GM12878 (cell line): ENCODE results near the gene RBBP4. TPM values are rescaled to one million over a fixed set of nuclear protein-coding genes. Genes with fewer than 3 reads are reported as not detected.

ENCODE experiments used
- ATAC-seq: fragments of 200-7000 bp; cut with Tn5 transposase; 3 replicates; pipeline ENCODE4 v1.9.1; 2020; ENCODE audit warnings: mild to moderate bottlenecking, moderate library complexity
- BruUV-seq: library from RNA; stranded (reverse); fragments of 400-500 nt; replicated peaks from 2 replicates; lab custom pipeline; 2021; lab: Mats Ljungman, UMichigan
- CTCF ChIA-PET: fragments of 300-600 bp; sonication (Branson Sonifier 250); formaldehyde crosslinking; extraction: SDS; loops from one replicate; lab custom pipeline; 2021; ENCODE audit warnings: inconsistent platforms; lab: Yijun Ruan, JAX
- POLR2A ChIA-PET: fragments of 350-600 bp; formaldehyde crosslinking; extraction: SDS; loops from one replicate; lab custom pipeline; 2021; ENCODE audit warnings: inconsistent platforms; lab: Charles Lee
- RAD21 ChIA-PET: fragments of 300-600 bp; sonication (Branson Sonifier 250); formaldehyde crosslinking; loops from one replicate; lab custom pipeline; 2023; ENCODE audit warnings: antibody characterized with exemption; ENCODE audit not compliant: unreplicated experiment; lab: Charles Lee
- SMC1A ChIA-PET: fragments of 300-600 bp; sonication (Branson Sonifier 250); formaldehyde crosslinking; loops from one replicate; lab custom pipeline; 2023; ENCODE audit not compliant: unreplicated experiment, uncharacterized antibody; lab: Charles Lee
- DNase-seq: peaks from one replicate; pipeline ENCODE4 v3.0.0-alpha.2; 2011; ENCODE audit warnings: low read depth, low spot score
- FAIRE-seq: peaks from 3 replicates; lab custom pipeline; 2011; peaks lifted over from hg19 to GRCh38; lab: Jason Lieb, UNC
- H2AFZ ChIP-seq: 2 replicates; pipeline ENCODE4 v1.6.0; 2011; ENCODE audit warnings: low read depth, low read length, control low read depth; ENCODE audit not compliant: control insufficient read depth
- H3K27ac ChIP-seq: 2 replicates; pipeline ENCODE4 v1.5.1; 2011; ENCODE audit warnings: control low read depth; ENCODE audit not compliant: control insufficient read depth, insufficient read depth
- H3K27me3 ChIP-seq, 2 experiments: replicated peaks in 1 of 2; 2 replicates each; pipeline versions ENCODE4 v1.6.0 to v1.6.1; 2011; ENCODE audit warnings: low read length in 1 of 2; ENCODE audit not compliant: control insufficient read depth in 2 of 2, insufficient read depth in 2 of 2
- H3K36me3 ChIP-seq, 2 experiments: 2 replicates each; pipeline ENCODE4 v1.5.1; 2011; ENCODE audit warnings: low read length in 1 of 2; ENCODE audit not compliant: control insufficient read depth in 2 of 2, insufficient read depth in 2 of 2
- H3K4me1 ChIP-seq: 2 replicates; pipeline ENCODE4 v1.6.1; 2011; ENCODE audit warnings: mild to moderate bottlenecking, low read length, moderate library complexity, mixed read lengths; ENCODE audit not compliant: control insufficient read depth, insufficient read depth
- H3K4me2 ChIP-seq: 2 replicates; pipeline ENCODE4 v1.6.0; 2011; ENCODE audit warnings: control low read depth; ENCODE audit not compliant: control insufficient read depth, insufficient read depth
- H3K4me3 ChIP-seq: fragments of 200-600 bp; sonication (generic); 2 replicates; pipeline ENCODE4 v1.5.1; 2016
- H3K79me2 ChIP-seq: 2 replicates; pipeline ENCODE4 v1.6.0; 2011; ENCODE audit warnings: low read length; ENCODE audit not compliant: control insufficient read depth, insufficient read depth
- H3K9ac ChIP-seq: 2 replicates; pipeline ENCODE4 v1.8.0; 2011; ENCODE audit warnings: low read length, control low read depth, mixed read lengths; ENCODE audit not compliant: control insufficient read depth, insufficient read depth
- H3K9me3 ChIP-seq: replicated peaks from 3 replicates; pipeline ENCODE4 v1.5.1; 2011; ENCODE audit warnings: mild to moderate bottlenecking, low read length; ENCODE audit not compliant: control insufficient read depth, insufficient read depth
- H4K20me1 ChIP-seq: 2 replicates; pipeline ENCODE4 v1.6.0; 2011; ENCODE audit not compliant: control insufficient read depth, insufficient read depth
- EZH2 ChIP-seq: IDR thresholded peaks from 2 replicates; pipeline ENCODE4 v1.6.1; 2012; ENCODE audit warnings: low read depth, mild to moderate bottlenecking, control low read depth, inconsistent platforms, low read length, borderline replicate concordance; ENCODE audit not compliant: control insufficient read depth
- NFIC ChIP-seq: IDR thresholded peaks from 2 replicates; pipeline ENCODE4 v1.6.1; 2012; ENCODE audit warnings: low read depth, mild to moderate bottlenecking, inconsistent platforms, low read length, moderate library complexity
- NR2C1 ChIP-seq: fragments of 450-650 bp; IDR thresholded peaks from 2 replicates; pipeline ENCODE4 v1.6.1; 2017; ENCODE audit warnings: antibody characterized with exemption, mild to moderate bottlenecking, moderate library complexity
- NR2F1 ChIP-seq: fragments of 450-650 bp; conservative IDR thresholded peaks from 2 replicates; pipeline ENCODE4 v1.6.1; 2017; ENCODE audit warnings: mild to moderate bottlenecking
- RB1 ChIP-seq: fragments of 450-650 bp; formaldehyde crosslinking; IDR thresholded peaks from 2 replicates; pipeline ENCODE4 v1.6.1; 2017; ENCODE audit warnings: mild to moderate bottlenecking, borderline replicate concordance
- SIN3A ChIP-seq: IDR thresholded peaks from 2 replicates; pipeline ENCODE4 v1.6.1; 2012; ENCODE audit warnings: low read depth, low read length, improper control_type of control experiment
- SMAD5 ChIP-seq: IDR thresholded peaks from 2 replicates; pipeline ENCODE4 v1.6.1; 2016; ENCODE audit warnings: antibody characterized with exemption, low read depth
- SP1 ChIP-seq: IDR thresholded peaks from one replicate; pipeline ENCODE4 v1.6.1; 2011; ENCODE audit warnings: low read depth, low read length
- ZNF384 ChIP-seq: IDR thresholded peaks from 2 replicates; pipeline ENCODE4 v1.6.1; 2012; ENCODE audit warnings: low read depth, mild to moderate bottlenecking, low read length, improper control_type of control experiment, borderline replicate concordance
- WGBS: methylation state at CpG from one replicate; pipeline ENCODE4 v1.1.6; 2016; ENCODE audit warnings: low lambda C conversion rate; ENCODE audit not compliant: insufficient replicate concordance, insufficient coverage; ENCODE audit errors: missing lambda C conversion rate; 5-methylcytosine and 5-hydroxymethylcytosine counted together
- in situ Hi-C: fragments of 300-500 bp; cut with MboI; formaldehyde crosslinking; loops from 9 replicates; pipeline ENCODE4 v1.14.3; 2018; ENCODE audit warnings: mixed read lengths
- intact Hi-C: fragments of 100-400 bp; cut with micrococcal nuclease; formaldehyde crosslinking; loops from one replicate; pipeline ENCODE4 v1.14.2; 2022; ENCODE audit not compliant: unreplicated experiment
- polyA plus RNA-seq, 11 experiments: library from polyadenylated mRNA; depleted of rRNA in 4 of 11; unstranded in 6 of 11; stranded (reverse) in 5 of 11; fragments of >200 nt; fragmentation: Nextera tagmentation in 4 of 11; fragmentation: Illumina TruSeq in 1 of 11; extraction: Ambion mirVana in 4 of 11; extraction: Trizol in 1 of 11; gene quantifications; 1 replicate in 1 of 11; 2 replicates in 10 of 11; pipeline versions ENCODE4 v1.2.1 to v1.2.3, GENCODE V29; 2011 to 2016; ENCODE audit warnings: inconsistent platforms in 2 of 11, missing spikeins in 2 of 11, low read depth in 1 of 11
- total RNA-seq, 4 experiments: library from RNA; depleted of rRNA in 3 of 4; stranded (reverse); fragments of >200 nt in 3 of 4; fragmentation: Illumina TruSeq in 1 of 4; extraction: Trizol in 1 of 4; gene quantifications; 2 replicates each; pipeline versions ENCODE4 v1.2.1 to v1.2.3, GENCODE V29; 2013 to 2021
- TF ChIP-seq, protein P1 (sequence below): fragments of 450-650 bp; IDR thresholded peaks from 2 replicates; pipeline ENCODE4 v1.6.1; 2018; ENCODE audit warnings: borderline replicate concordance, mild to moderate bottlenecking; ENCODE audit not compliant: partially characterized antibody

RBBP4 gene
- total and polyA plus RNA-seq, 10 of the 15 experiments (the other 5 are each of a cell fraction or from before 2014, with no cell fraction given): 120 to 357 (median 231) TPM

DNA sequence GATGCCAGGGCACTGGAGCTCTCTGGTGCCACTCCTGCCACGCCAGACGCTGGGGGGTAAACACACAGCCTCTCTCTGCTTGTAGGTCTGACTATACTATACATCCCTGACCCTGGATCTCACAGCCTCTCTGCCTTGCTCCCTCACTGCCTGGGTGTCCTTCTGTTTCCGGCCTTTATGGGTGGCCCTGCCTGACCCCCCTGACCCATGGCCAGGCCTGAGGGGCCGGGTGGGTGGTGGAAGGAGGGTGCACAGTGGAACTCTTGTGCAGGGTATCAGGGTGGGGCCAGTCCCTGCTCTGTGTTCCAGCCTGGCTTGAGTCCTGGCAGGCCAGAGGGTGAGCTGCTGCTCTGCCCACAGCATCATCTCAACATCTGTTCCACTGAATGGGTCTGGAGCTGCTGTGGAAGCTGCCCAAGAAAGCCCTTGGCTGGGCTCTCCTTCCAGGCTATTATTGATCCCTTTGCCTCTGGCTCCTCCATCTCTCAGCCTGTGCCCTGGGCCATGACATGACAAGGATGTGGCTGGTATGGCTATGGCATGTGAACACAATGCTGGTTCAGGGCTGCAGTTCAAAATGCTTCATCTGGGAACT, 68.8 kb downstream of the RBBP4 start:
- no peak overlapping the region for H3K4me2 ChIP-seq
- peaks cover 6% of the 10 kb centered on the region; the same call in 1 of the 2 replicates for H3K4me1 ChIP-seq
- DNase-seq: no peak
- WGBS: 0% methylated on average over 4 of the region's 4 CpGs
- SMC1A ChIA-PET: no interaction called here
- POLR2A ChIA-PET: no interaction called here
- H3K27me3 ChIP-seq: no peaks in the 10 kb centered on the region
- ATAC-seq: no peak
- CTCF ChIA-PET: no interaction called here
- no peaks in the 10 kb centered on the region for H3K9me3 ChIP-seq
- in situ Hi-C loops (no loop called here), intact Hi-C loops (no loop called here)
- H2AFZ ChIP-seq: no peak overlapping the region
- RAD21 ChIA-PET: interaction anchor here (0.6 kb wide), 1 partner anchor 41 kb away, joined by 3 read pairs; no protein-coding TSS in a partner anchor
- no peaks in the 10 kb centered on the region for H3K36me3 ChIP-seq
- TF ChIP-seq SIN3A (no peak), RB1 (no peak), SP1 (no peak), NR2F1 (no peak), EZH2 (no peak), ZNF384 (no peak), SMAD5 (no peak), NFIC (no peak), NR2C1 (no peak)
- TF ChIP-seq, protein P1, sequence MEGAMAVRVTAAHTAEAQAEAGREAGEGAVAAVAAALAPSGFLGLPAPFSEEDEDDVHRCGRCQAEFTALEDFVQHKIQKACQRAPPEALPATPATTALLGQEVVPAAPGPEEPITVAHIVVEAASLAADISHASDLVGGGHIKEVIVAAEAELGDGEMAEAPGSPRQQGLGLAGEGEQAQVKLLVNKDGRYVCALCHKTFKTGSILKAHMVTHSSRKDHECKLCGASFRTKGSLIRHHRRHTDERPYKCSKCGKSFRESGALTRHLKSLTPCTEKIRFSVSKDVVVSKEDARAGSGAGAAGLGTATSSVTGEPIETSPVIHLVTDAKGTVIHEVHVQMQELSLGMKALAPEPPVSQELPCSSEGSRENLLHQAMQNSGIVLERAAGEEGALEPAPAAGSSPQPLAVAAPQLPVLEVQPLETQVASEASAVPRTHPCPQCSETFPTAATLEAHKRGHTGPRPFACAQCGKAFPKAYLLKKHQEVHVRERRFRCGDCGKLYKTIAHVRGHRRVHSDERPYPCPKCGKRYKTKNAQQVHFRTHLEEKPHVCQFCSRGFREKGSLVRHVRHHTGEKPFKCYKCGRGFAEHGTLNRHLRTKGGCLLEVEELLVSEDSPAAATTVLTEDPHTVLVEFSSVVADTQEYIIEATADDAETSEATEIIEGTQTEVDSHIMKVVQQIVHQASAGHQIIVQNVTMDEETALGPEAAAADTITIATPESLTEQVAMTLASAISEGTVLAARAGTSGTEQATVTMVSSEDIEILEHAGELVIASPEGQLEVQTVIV: no peak
- FAIRE-seq: no peak
- no peaks in the 10 kb centered on the region for H4K20me1 ChIP-seq
- H3K27ac ChIP-seq: no peak overlapping the region
- H3K79me2 ChIP-seq: no peaks in the 10 kb centered on the region
- H3K9ac ChIP-seq: no peak overlapping the region
- BruUV-seq: no TSS peak
- no peak overlapping the region for H3K4me3 ChIP-seq
